OCI-LY1 (cell line): Measurements from ENCODE around the gene TYR.
"Not testable (repeated sequence)": the region's sequence is repeated elsewhere in the genome, so short reads cannot be mapped to it uniquely, and the experiment has no call there.

Experiments
- H2AFZ ChIP-seq: fragments of 200-600 bp; sonication (generic), shearing (Covaris generic); 2 replicates; pipeline ENCODE4 v1.6.0; 2014; ENCODE audit warnings: antibody characterized with exemption, mild to moderate bottlenecking, low read length
- H3F3A ChIP-seq: fragments of 200-600 bp; sonication (generic), shearing (Covaris generic); 2 replicates; pipeline ENCODE4 v1.6.0; 2014; ENCODE audit warnings: mild to moderate bottlenecking, antibody characterized with exemption, low read length, moderate library complexity; ENCODE audit not compliant: insufficient read depth
- H3K27ac ChIP-seq: fragments of 200-600 bp; sonication (generic); 2 replicates; pipeline ENCODE4 v1.5.1; 2014; ENCODE audit warnings: low read length, mixed run types, mild to moderate bottlenecking, low read depth; ENCODE audit not compliant: poor library complexity, severe bottlenecking
- H3K27me3 ChIP-seq: fragments of 200-600 bp; sonication (generic); 2 replicates; pipeline ENCODE4 v1.6.0; 2014; ENCODE audit warnings: antibody characterized with exemption, mild to moderate bottlenecking, low read length, moderate library complexity; ENCODE audit not compliant: insufficient read depth
- H3K36me3 ChIP-seq: fragments of 200-600 bp; sonication (generic); 2 replicates; pipeline ENCODE4 v1.6.1; 2014; ENCODE audit warnings: mild to moderate bottlenecking, antibody characterized with exemption, low read length, moderate library complexity, mixed read lengths; ENCODE audit not compliant: insufficient read depth
- H3K4me1 ChIP-seq: fragments of 200-600 bp; sonication (generic); 2 replicates; pipeline ENCODE4 v1.5.1; 2014; ENCODE audit warnings: mild to moderate bottlenecking, low read length, moderate library complexity; ENCODE audit not compliant: insufficient read depth, severe bottlenecking
- H3K4me2 ChIP-seq: fragments of 200-600 bp; sonication (generic), shearing (Covaris generic); 2 replicates; pipeline ENCODE4 v1.6.1; 2014; ENCODE audit warnings: low read length
- H3K4me3 ChIP-seq: fragments of 200-600 bp; sonication (generic); 2 replicates; pipeline ENCODE4 v1.5.1; 2014; ENCODE audit warnings: low read length, low read depth, mild to moderate bottlenecking, mixed read lengths; ENCODE audit not compliant: poor library complexity, severe bottlenecking
- H3K79me2 ChIP-seq: fragments of 200-600 bp; shearing (Covaris generic); 2 replicates; pipeline ENCODE4 v1.6.1; 2016; ENCODE audit warnings: mixed run types, low read length, mixed read lengths; ENCODE audit not compliant: insufficient read depth
- H3K9ac ChIP-seq: fragments of 200-600 bp; sonication (generic), shearing (Covaris generic); 2 replicates; pipeline ENCODE4 v1.6.1; 2014; ENCODE audit warnings: mild to moderate bottlenecking, low read length, mixed read lengths
- H3K9me2 ChIP-seq: fragments of 200-600 bp; sonication (generic), shearing (Covaris generic); 2 replicates; pipeline ENCODE4 v1.6.1; 2014; ENCODE audit warnings: low read depth, mild to moderate bottlenecking, low read length, mixed read lengths
- H3K9me3 ChIP-seq: fragments of 200-600 bp; shearing (Covaris generic); 2 replicates; pipeline ENCODE4 v1.6.1; 2014; ENCODE audit warnings: low read length, mixed read lengths
- H4K20me1 ChIP-seq: fragments of 200-600 bp; sonication (generic), shearing (Covaris generic); 2 replicates; pipeline ENCODE4 v1.6.0; 2016; ENCODE audit warnings: mild to moderate bottlenecking, low read length; ENCODE audit not compliant: insufficient read depth
- CTCF ChIP-seq: fragments of 200-600 bp; sonication (generic), shearing (Covaris generic); IDR thresholded peaks from 2 replicates; pipeline ENCODE4 v1.5.1; 2017; ENCODE audit warnings: mild to moderate bottlenecking, antibody characterized with exemption, low read length, moderate library complexity, mixed read lengths
- EZH2 ChIP-seq: fragments of 200-600 bp; sonication (generic), shearing (Covaris generic); IDR thresholded peaks from 2 replicates; pipeline ENCODE4 v1.8.0; 2017; ENCODE audit warnings: borderline replicate concordance, mixed run types, mild to moderate bottlenecking, antibody characterized with exemption, low read length, moderate library complexity, mixed read lengths

The TYR gene

DNA sequence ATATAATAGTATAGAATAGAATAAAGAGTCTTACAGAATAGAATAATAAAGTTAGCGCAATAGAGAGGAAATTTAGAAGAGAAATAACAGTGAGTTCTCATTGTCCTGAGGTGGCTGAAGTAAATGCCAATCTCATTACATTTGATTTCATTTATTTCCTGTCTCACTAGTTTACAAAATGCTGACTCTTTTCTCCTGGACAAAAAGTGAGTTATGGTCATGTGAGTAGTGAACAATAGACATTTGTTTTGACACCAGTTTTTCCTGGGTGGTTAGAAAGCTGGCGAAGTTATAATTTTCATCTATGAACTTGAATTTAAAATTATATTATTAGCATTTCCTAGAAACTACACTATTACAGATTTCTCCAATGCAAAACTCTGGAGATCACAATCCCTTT is 143.7 kb downstream of the TYR start:
- H3K4me3 ChIP-seq = no peak overlapping the region
- H3K9me3 ChIP-seq = no peaks in the 10 kb centered on the region
- no peaks in the 10 kb centered on the region for H3K79me2 ChIP-seq
- H3K27me3 ChIP-seq = no peaks in the 10 kb centered on the region
- no peaks in the 10 kb centered on the region for H3F3A ChIP-seq
- H2AFZ ChIP-seq = no peak overlapping the region
- TF ChIP-seq EZH2 (no peak), CTCF (no peak)
- no peaks in the 10 kb centered on the region for H4K20me1 ChIP-seq
- no peak overlapping the region for H3K27ac ChIP-seq
- H3K4me1 ChIP-seq = no peaks in the 10 kb centered on the region
- no peak overlapping the region for H3K9ac ChIP-seq
- no peak overlapping the region for H3K4me2 ChIP-seq
- no peaks in the 10 kb centered on the region for H3K9me2 ChIP-seq
- no peaks in the 10 kb centered on the region for H3K36me3 ChIP-seq

GRCh38 chr11:89327885-89328284 is 150.2 kb downstream of the TYR start:
- Histone ChIP-seq H3K79me2 (no peaks in the 10 kb centered on the region), H3K4me3 (no peak overlapping the region), H3K27ac (no peak overlapping the region), H3K36me3 (no peaks in the 10 kb centered on the region), H2AFZ (no peak overlapping the region), H3K27me3 (no peaks in the 10 kb centered on the region), H3F3A (no peaks in the 10 kb centered on the region), H3K9me3 (no peaks in the 10 kb centered on the region), H3K9me2 (no peaks in the 10 kb centered on the region), H4K20me1 (no peaks in the 10 kb centered on the region), H3K4me1 (no peaks in the 10 kb centered on the region), H3K9ac (no peak overlapping the region), H3K4me2 (no peak overlapping the region)
- TF ChIP-seq CTCF (no peak), EZH2 (no peak)

- not testable (repeated sequence) for H3K4me2 ChIP-seq, H3K4me3 ChIP-seq, H2AFZ ChIP-seq, H3F3A ChIP-seq, H3K4me1 ChIP-seq, H4K20me1 ChIP-seq, H3K9ac ChIP-seq, H3K9me2 ChIP-seq, H3K27ac ChIP-seq, H3K79me2 ChIP-seq, H3K27me3 ChIP-seq, H3K9me3 ChIP-seq, H3K36me3 ChIP-seq
These were observed 154.3 kb downstream of the TYR start for GRCh38 chr11:89331940-89332339.

GRCh38 chr11:89333704-89334103 is 156.0 kb downstream of the TYR start:
- not testable (repeated sequence) for H2AFZ ChIP-seq

DNA sequence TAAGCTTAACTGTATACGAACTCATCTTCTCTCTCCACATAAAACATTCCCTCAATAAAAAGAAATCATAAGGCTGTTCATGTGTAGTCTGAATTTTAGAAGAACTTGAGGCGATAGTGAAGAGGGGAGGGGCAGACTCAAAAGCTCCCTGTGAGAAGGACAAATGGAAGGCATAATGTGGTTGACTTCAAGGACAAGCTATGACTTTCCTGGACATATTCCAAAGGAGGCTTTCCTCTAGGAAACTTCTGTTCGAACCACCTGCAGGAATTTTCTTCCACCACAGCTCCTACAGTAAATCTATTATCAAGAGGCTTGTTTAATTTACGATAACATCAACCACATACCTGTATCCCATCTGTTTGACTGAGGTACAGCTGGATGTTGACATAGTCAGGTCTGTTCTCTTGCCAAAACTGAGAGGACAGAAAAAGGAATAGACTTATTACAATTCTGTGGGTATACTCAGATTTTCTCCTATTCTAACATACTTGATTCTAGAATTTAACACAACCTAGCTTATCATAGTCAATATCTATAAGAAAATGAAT is 159.5 kb downstream of the TYR start:
- not testable (repeated sequence) for H3K27me3 ChIP-seq, H2AFZ ChIP-seq, H3F3A ChIP-seq, H3K9ac ChIP-seq, H3K79me2 ChIP-seq, H3K27ac ChIP-seq, H3K9me3 ChIP-seq, H3K9me2 ChIP-seq, H3K36me3 ChIP-seq, H3K4me1 ChIP-seq, H3K4me3 ChIP-seq, H4K20me1 ChIP-seq, H3K4me2 ChIP-seq

More at GRCh38 chr11:89333704-89334103, 156.0 kb downstream of the TYR start:
- not testable (repeated sequence) for H3K79me2 ChIP-seq, H3F3A ChIP-seq, H4K20me1 ChIP-seq, H3K9ac ChIP-seq, H3K4me1 ChIP-seq, H3K4me2 ChIP-seq, H3K27ac ChIP-seq, H3K9me2 ChIP-seq, H3K4me3 ChIP-seq, H3K36me3 ChIP-seq, H3K9me3 ChIP-seq, H3K27me3 ChIP-seq
- TF ChIP-seq CTCF = peak; percentile 28; the same call in 1 of the 2 replicates
